SKM-1 treated with dmso at 0.1 percent for 144 hours (cell line): Measurements from ENCODE around the gene NTNG1.

Experiments
- DNase-seq: peaks from one replicate; lab custom pipeline; 2025; ENCODE audit not compliant: unreplicated experiment; lab: John Stamatoyannopoulos, UW

NTNG1 gene

GRCh38 chr1:107326824-107327445 lies 186.1 kb downstream of the NTNG1 start:
- no peak for DNase-seq

- DNase-seq = no peak
Observed at GRCh38 chr1:107327446-107327845, 186.6 kb downstream of the NTNG1 start.

- DNase-seq = no peak
Observed at GRCh38 chr1:107328087-107328486, 187.2 kb downstream of the NTNG1 start.

- no peak for DNase-seq
Observed at GRCh38 chr1:107339775-107340174, 198.9 kb downstream of the NTNG1 start.

- DNase-seq = no peak
Observed at GRCh38 chr1:107342316-107342715, 201.5 kb downstream of the NTNG1 start.

- DNase-seq = no peak
Observed at GRCh38 chr1:107342768-107343167, 201.9 kb downstream of the NTNG1 start.

- DNase-seq = no peak
Observed at GRCh38 chr1:107343601-107344000, 202.8 kb downstream of the NTNG1 start.

- no peak for DNase-seq
Observed at GRCh38 chr1:107344268-107344760, 203.5 kb downstream of the NTNG1 start.

- DNase-seq = no peak
Observed at GRCh38 chr1:107344836-107345235, 204.0 kb downstream of the NTNG1 start.

- no peak for DNase-seq
Observed at GRCh38 chr1:107352850-107353249, 212.0 kb downstream of the NTNG1 start.

GRCh38 chr1:107357376-107357775 lies 216.5 kb downstream of the NTNG1 start:
- no peak for DNase-seq

GRCh38 chr1:107358619-107359327 lies 217.9 kb downstream of the NTNG1 start:
- no peak for DNase-seq

GRCh38 chr1:107359472-107360241 lies 218.8 kb downstream of the NTNG1 start:
- no peak for DNase-seq

- DNase-seq = no peak
Observed at GRCh38 chr1:107362468-107363140, 221.8 kb downstream of the NTNG1 start.

- DNase-seq = no peak
Observed at GRCh38 chr1:107363154-107363553, 222.3 kb downstream of the NTNG1 start.

GRCh38 chr1:107365527-107366240 lies 224.8 kb downstream of the NTNG1 start:
- no peak for DNase-seq

GRCh38 chr1:107378426-107378825 lies 237.6 kb downstream of the NTNG1 start:
- no peak for DNase-seq

- DNase-seq = no peak
Observed at GRCh38 chr1:107378866-107379265, 238.0 kb downstream of the NTNG1 start.

- no peak for DNase-seq
Observed at GRCh38 chr1:107379826-107380225, 239.0 kb downstream of the NTNG1 start.
